ENCODE results near the gene MXRA5.

DNA sequence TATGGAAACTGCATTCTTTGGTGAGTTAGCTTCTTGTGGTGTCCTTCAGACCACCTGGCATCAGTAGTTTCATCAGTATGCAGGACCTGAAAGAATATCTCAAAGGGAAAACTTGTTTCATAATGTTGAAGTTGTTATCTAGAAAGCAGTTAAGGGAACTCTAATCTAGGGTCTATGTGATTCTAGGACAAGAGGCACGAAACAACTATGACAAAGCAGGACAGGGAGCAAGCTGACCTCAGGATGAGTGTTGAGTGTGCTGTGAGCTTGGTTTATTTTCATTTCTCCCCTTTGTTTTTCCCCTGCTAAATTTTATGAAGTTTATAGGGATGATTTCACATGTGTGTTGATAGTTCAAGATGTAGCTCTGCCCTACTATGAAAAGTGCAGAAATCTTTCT lies 65.7 kb downstream of the MXRA5 start:
- TF ChIP-seq EZH2phosphoT487 (IDR thresholded peaks at IDR 0.05; ENCODE audit: borderline replicate concordance, low read depth, low read length) = no peak
- TF ChIP-seq, protein P1, sequence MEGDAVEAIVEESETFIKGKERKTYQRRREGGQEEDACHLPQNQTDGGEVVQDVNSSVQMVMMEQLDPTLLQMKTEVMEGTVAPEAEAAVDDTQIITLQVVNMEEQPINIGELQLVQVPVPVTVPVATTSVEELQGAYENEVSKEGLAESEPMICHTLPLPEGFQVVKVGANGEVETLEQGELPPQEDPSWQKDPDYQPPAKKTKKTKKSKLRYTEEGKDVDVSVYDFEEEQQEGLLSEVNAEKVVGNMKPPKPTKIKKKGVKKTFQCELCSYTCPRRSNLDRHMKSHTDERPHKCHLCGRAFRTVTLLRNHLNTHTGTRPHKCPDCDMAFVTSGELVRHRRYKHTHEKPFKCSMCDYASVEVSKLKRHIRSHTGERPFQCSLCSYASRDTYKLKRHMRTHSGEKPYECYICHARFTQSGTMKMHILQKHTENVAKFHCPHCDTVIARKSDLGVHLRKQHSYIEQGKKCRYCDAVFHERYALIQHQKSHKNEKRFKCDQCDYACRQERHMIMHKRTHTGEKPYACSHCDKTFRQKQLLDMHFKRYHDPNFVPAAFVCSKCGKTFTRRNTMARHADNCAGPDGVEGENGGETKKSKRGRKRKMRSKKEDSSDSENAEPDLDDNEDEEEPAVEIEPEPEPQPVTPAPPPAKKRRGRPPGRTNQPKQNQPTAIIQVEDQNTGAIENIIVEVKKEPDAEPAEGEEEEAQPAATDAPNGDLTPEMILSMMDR (conservative IDR thresholded peaks at IDR 0.05; ENCODE audit: low read length) = no peak

All from OCI-LY7 (cell line).